HEK293 (cell line): Measurements from ENCODE around the gene WDR35.

ENCODE experiments used
- ATF2 ChIP-seq: fragments of 450-650 bp; formaldehyde crosslinking; IDR thresholded peaks from 2 replicates; pipeline ENCODE4 v1.5.1; 2016; ENCODE audit warnings: missing biosample characterization, missing genetic modification characterization, low read depth
- GLIS1 ChIP-seq: fragments of 450-650 bp; formaldehyde crosslinking; IDR thresholded peaks from 2 replicates; pipeline ENCODE4 v1.5.1; 2016; ENCODE audit warnings: missing biosample characterization, missing genetic modification characterization
- INSM2 ChIP-seq: fragments of 450-650 bp; formaldehyde crosslinking; IDR thresholded peaks from 2 replicates; pipeline ENCODE4 v1.5.1; 2016; ENCODE audit warnings: missing biosample characterization, missing genetic modification characterization
- MEIS1 ChIP-seq: sonication (generic); formaldehyde crosslinking; IDR thresholded peaks from 2 replicates; pipeline ENCODE4 v1.8.1; 2022; ENCODE audit warnings: missing genetic modification reagents, mild to moderate bottlenecking, borderline replicate concordance
- MZF1 ChIP-seq: fragments of 450-650 bp; formaldehyde crosslinking; IDR thresholded peaks from 2 replicates; pipeline ENCODE4 v1.5.1; 2017; ENCODE audit warnings: missing biosample characterization, missing genetic modification characterization, borderline replicate concordance
- OVOL3 ChIP-seq: fragments of 450-650 bp; formaldehyde crosslinking; IDR thresholded peaks from 2 replicates; pipeline ENCODE4 v1.5.1; 2016; ENCODE audit warnings: missing biosample characterization, missing genetic modification characterization
- REST ChIP-seq: fragments of 450-650 bp; formaldehyde crosslinking; IDR thresholded peaks from 2 replicates; pipeline ENCODE4 v1.5.1; 2016; ENCODE audit warnings: missing biosample characterization, missing genetic modification characterization
- SP2 ChIP-seq: fragments of 450-650 bp; formaldehyde crosslinking; IDR thresholded peaks from 2 replicates; pipeline ENCODE4 v1.5.1; 2016; ENCODE audit warnings: missing biosample characterization, missing genetic modification characterization
- TRIM28 ChIP-seq: IDR thresholded peaks from 2 replicates; pipeline ENCODE4 v1.6.1; 2011; ENCODE audit warnings: low read length, control low read depth, borderline replicate concordance
- YY1 ChIP-seq: fragments of 450-650 bp; formaldehyde crosslinking; IDR thresholded peaks from 2 replicates; pipeline ENCODE4 v1.5.1; 2018; ENCODE audit warnings: missing biosample characterization, missing genetic modification characterization
- ZBTB1 ChIP-seq: fragments of 450-650 bp; formaldehyde crosslinking; IDR thresholded peaks from 2 replicates; pipeline ENCODE4 v1.5.1; 2016; ENCODE audit warnings: missing biosample characterization, missing genetic modification characterization
- ZBTB10 ChIP-seq: fragments of 450-650 bp; formaldehyde crosslinking; IDR thresholded peaks from 2 replicates; pipeline ENCODE4 v1.5.1; 2016; ENCODE audit warnings: missing biosample characterization, missing genetic modification characterization
- ZBTB26 ChIP-seq: fragments of 450-650 bp; formaldehyde crosslinking; optimal IDR thresholded peaks from 2 replicates; pipeline ENCODE3; 2016; ENCODE audit warnings: missing biosample characterization, mild to moderate bottlenecking, missing genetic modification characterization
- ZNF24 ChIP-seq: fragments of 450-650 bp; formaldehyde crosslinking; IDR thresholded peaks from 2 replicates; pipeline ENCODE4 v1.5.1; 2016; ENCODE audit warnings: missing biosample characterization, missing genetic modification characterization
- ZNF324 ChIP-seq: fragments of 450-650 bp; formaldehyde crosslinking; IDR thresholded peaks from 2 replicates; pipeline ENCODE4 v1.5.1; 2016; ENCODE audit warnings: missing biosample characterization, missing genetic modification characterization
- ZNF335 ChIP-seq: fragments of 450-650 bp; formaldehyde crosslinking; conservative IDR thresholded peaks from 2 replicates; pipeline ENCODE4 v1.5.1; 2016; ENCODE audit warnings: missing biosample characterization, missing genetic modification characterization
- ZNF473 ChIP-seq: fragments of 450-650 bp; formaldehyde crosslinking; IDR thresholded peaks from 2 replicates; pipeline ENCODE4 v1.5.1; 2017; ENCODE audit warnings: missing biosample characterization, missing genetic modification characterization
- ZNF48 ChIP-seq: fragments of 450-650 bp; formaldehyde crosslinking; IDR thresholded peaks from 2 replicates; pipeline ENCODE4 v1.5.1; 2016; ENCODE audit warnings: missing biosample characterization, missing genetic modification characterization
- ZNF488 ChIP-seq: fragments of 450-650 bp; formaldehyde crosslinking; IDR thresholded peaks from 2 replicates; pipeline ENCODE4 v1.5.1; 2016; ENCODE audit warnings: missing biosample characterization, missing genetic modification characterization
- ZNF560 ChIP-seq: fragments of 450-650 bp; formaldehyde crosslinking; IDR thresholded peaks from 2 replicates; pipeline ENCODE4 v1.5.1; 2017; ENCODE audit warnings: missing biosample characterization, missing genetic modification characterization, borderline replicate concordance
- ZNF596 ChIP-seq: fragments of 450-650 bp; IDR thresholded peaks from 2 replicates; pipeline ENCODE4 v1.5.0; 2018; ENCODE audit warnings: missing biosample characterization, mild to moderate bottlenecking, missing genetic modification characterization, moderate library complexity
- ZNF600 ChIP-seq: fragments of 450-650 bp; formaldehyde crosslinking; IDR thresholded peaks from 2 replicates; pipeline ENCODE4 v1.5.1; 2016; ENCODE audit warnings: missing biosample characterization, missing genetic modification characterization
- ZNF639 ChIP-seq: fragments of 450-650 bp; formaldehyde crosslinking; IDR thresholded peaks from 2 replicates; pipeline ENCODE4 v1.5.1; 2016; ENCODE audit warnings: missing biosample characterization, missing genetic modification characterization
- ZNF792 ChIP-seq: fragments of 450-650 bp; formaldehyde crosslinking; IDR thresholded peaks from 2 replicates; pipeline ENCODE4 v1.5.1; 2016; ENCODE audit warnings: missing biosample characterization, missing genetic modification characterization
- ZSCAN30 ChIP-seq: fragments of 450-650 bp; IDR thresholded peaks from 2 replicates; pipeline ENCODE4 v1.5.1; 2018; ENCODE audit warnings: missing biosample characterization, mild to moderate bottlenecking, missing genetic modification characterization, moderate library complexity
- ZXDB ChIP-seq: fragments of 450-650 bp; formaldehyde crosslinking; IDR thresholded peaks from 2 replicates; pipeline ENCODE4 v1.5.1; 2016; ENCODE audit warnings: missing biosample characterization, missing genetic modification characterization

WDR35 gene

GRCh38 chr2:19901442-19902215 is 88.3 kb downstream of the WDR35 start, which contains the start of gene TTC32 (continued):
- 0 out of 2 replicates have a peak, but pooled peaks have one; percentile 27 for TF ChIP-seq ZBTB10
- peak; percentile 68; the same call in 1 of the 2 replicates for TF ChIP-seq ZNF24 (tag by site-specific recombination)
- 0 out of 2 replicates have a peak, but pooled peaks have one; percentile 11 for TF ChIP-seq REST
- TF ChIP-seq INSM2 (tag by site-specific recombination), result 0 out of 2 replicates have a peak, but pooled peaks have one; percentile 32
- no peak for TF ChIP-seq ZNF596
- TF ChIP-seq ZBTB1 (tag by site-specific recombination), result 0 out of 2 replicates have a peak, but pooled peaks have one; percentile 19
- TF ChIP-seq ATF2 (tag by site-specific recombination), result no peak
- peak; percentile 47; the same call in 1 of the 2 replicates for TF ChIP-seq ZNF335 (tag by site-specific recombination)
- TF ChIP-seq ZNF473, result no peak
- no peak for TF ChIP-seq ZNF48 (tag by site-specific recombination)
- no peak for TF ChIP-seq ZNF488 (tag by site-specific recombination)
- TF ChIP-seq ZBTB26 (tag by site-specific recombination), result peak; percentile 47
- TF ChIP-seq ZXDB (tag by site-specific recombination), result peak; percentile 92
- TF ChIP-seq MEIS1 (CRISPR knock-in tag), result no peak
- 0 out of 2 replicates have a peak, but pooled peaks have one; percentile 24 for TF ChIP-seq ZNF324 (tag by site-specific recombination)
- TF ChIP-seq ZNF639, result peak; percentile 83
- peak; percentile 46; the same call in 1 of the 2 replicates for TF ChIP-seq MZF1 (tag by site-specific recombination)
- TF ChIP-seq ZNF600, result peak; percentile 51; the same call in 1 of the 2 replicates
- TF ChIP-seq GLIS1 (tag by site-specific recombination), result no peak
- peak; percentile 94 for TF ChIP-seq OVOL3 (tag by site-specific recombination)
- 0 out of 2 replicates have a peak, but pooled peaks have one; percentile 61 for TF ChIP-seq ZNF792 (tag by site-specific recombination)
- TF ChIP-seq TRIM28, result peak; percentile 94
- peak; percentile 66 for TF ChIP-seq SP2
- no peak for TF ChIP-seq ZNF560 (tag by site-specific recombination)
- peak; percentile 33 for TF ChIP-seq ZSCAN30 (tag by site-specific recombination)
- peak; percentile 44; the same call in 1 of the 2 replicates for TF ChIP-seq YY1 (tag by site-specific recombination)
